Right ventricle myocardium superior (tissue), 1 donor: ENCODE measurements around the gene ZNF586. TPM values are rescaled to one million over a fixed set of nuclear protein-coding genes. Genes with fewer than 3 reads are reported as not detected.
"Not testable (repeated sequence)": the region's sequence is repeated elsewhere in the genome, so short reads cannot be mapped to it uniquely, and the experiment has no call there.

ENCODE experiments used
- ATAC-seq: fragments of 200-7000 bp; cut with Tn5 transposase; one replicate; pipeline ENCODE4 v1.9.1; 2020; ENCODE audit warnings: mild to moderate bottlenecking; ENCODE audit not compliant: poor library complexity
- DNase-seq: peaks from one replicate; pipeline ENCODE4 v3.0.0-alpha.2; 2020
- intact Hi-C: fragments of 100-400 bp; cut with DNase I; formaldehyde crosslinking; loops from one replicate; pipeline ENCODE4 v1.11.2; 2022
- total RNA-seq: library from RNA; stranded (reverse); fragmentation: NEBNext Ultra II Directional; extraction: Animal tissue kit (Norgen Biotek cat#: 25700); gene quantifications from one replicate; pipeline ENCODE4 v1.2.1, GENCODE V29; 2021
- donor health status: DM: no; HTN: yes; CAD: no; lungs with severe emphysema.

ZNF586 gene
- total RNA-seq, 1 donor from 2014 or later, result 9.8 TPM

GRCh38 chr19:57818378-57818777, 48.9 kb downstream of the ZNF586 start:
- no peak for DNase-seq
- intact Hi-C loops, result no loop called here
- ATAC-seq, result no peak

GRCh38 chr19:57819475-57820148, 50.1 kb downstream of the ZNF586 start:
- peak; percentile 88 for ATAC-seq
- intact Hi-C loops, result no loop called here
- peak; percentile 87 for DNase-seq

GRCh38 chr19:57820599-57820998, 51.1 kb downstream of the ZNF586 start:
- ATAC-seq (no peak), DNase-seq (no peak)
- intact Hi-C loops, result no loop called here

- ATAC-seq, DNase-seq, intact Hi-C loops: not testable (repeated sequence)
Measured at GRCh38 chr19:57821095-57821494, 51.6 kb downstream of the ZNF586 start.

- ATAC-seq, DNase-seq, intact Hi-C loops: not testable (repeated sequence)
Measured at GRCh38 chr19:57821501-57821900, 52.0 kb downstream of the ZNF586 start.

GRCh38 chr19:57823155-57823554, 53.7 kb downstream of the ZNF586 start:
- DNase-seq, ATAC-seq, intact Hi-C loops: not testable (repeated sequence)

- intact Hi-C loops, DNase-seq, ATAC-seq: not testable (repeated sequence)
Measured at GRCh38 chr19:57823608-57824007, 54.1 kb downstream of the ZNF586 start.

DNA sequence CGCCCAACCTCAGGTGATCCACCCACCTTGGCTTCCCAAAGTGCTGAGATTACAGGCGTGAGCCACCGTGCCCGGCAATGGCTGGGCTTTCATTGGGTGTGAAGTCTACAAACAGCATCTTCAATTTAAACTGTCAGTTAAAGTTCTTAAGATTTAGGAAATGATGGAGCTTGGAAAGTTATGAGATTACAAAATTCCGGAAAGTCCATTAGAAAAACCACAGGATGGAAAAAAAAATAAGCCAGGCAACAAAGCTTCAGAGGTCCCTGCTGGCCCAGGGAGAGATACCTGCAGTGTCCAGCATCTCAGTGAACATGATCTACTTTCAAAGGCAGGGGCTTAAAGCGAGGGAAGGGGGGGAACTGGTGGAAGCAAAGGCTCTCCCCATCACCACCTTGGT, 56.0 kb downstream of the ZNF586 start:
- DNase-seq (no peak), ATAC-seq (no peak)
- intact Hi-C loops, result no loop called here

DNA sequence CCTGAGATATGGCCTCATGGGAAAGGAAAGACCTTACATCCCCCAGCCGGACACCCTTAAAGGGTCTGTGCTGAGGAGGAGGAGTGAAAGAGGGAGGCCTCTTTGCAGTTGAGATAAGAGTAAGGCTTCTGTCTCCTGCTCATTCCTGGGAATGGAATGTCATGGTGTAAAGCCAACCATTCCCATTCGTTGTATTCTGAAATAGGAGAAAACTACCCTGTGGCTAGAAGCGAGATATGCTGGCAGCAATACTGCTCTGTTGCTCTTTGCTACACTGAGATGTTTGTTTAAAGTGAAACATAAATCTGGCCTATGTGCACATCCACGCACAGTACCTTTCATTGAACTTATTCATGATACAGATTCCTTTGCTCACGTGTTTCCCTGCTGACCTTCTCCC, 59.8 kb downstream of the ZNF586 start:
- ATAC-seq (peak; percentile 28), DNase-seq (no peak)
- intact Hi-C loops, result no loop called here

- intact Hi-C loops, result no loop called here
- ATAC-seq, result peak; percentile 92
Measured at GRCh38 chr19:57830071-57830602, 60.7 kb downstream of the ZNF586 start, which contains the start of gene ZNF587B. Gene ZNF587B (plus strand): TSS chr19:57830299. CDS start chr19:57830529, 230 bp downstream.

More at GRCh38 chr19:57830071-57830602, 60.7 kb downstream of the ZNF586 start, which contains the start of gene ZNF587B:
- peak; percentile 86 for DNase-seq

Other genes starting within 250 kb of the ZNF586 start
- 4.2 TPM for gene ZNF549, start 242.3 kb upstream of the ZNF586 start, total RNA-seq
- gene ZNF550, start 209.8 kb upstream of the ZNF586 start, total RNA-seq, result 8.0 TPM
- gene ZNF416, start 190.8 kb upstream of the ZNF586 start, total RNA-seq, result 4.2 TPM
- 3.8 TPM for gene ZIK1, start 185.5 kb upstream of the ZNF586 start, total RNA-seq
- gene ZNF530, start 169.8 kb upstream of the ZNF586 start, total RNA-seq, result 3.7 TPM
- gene ZNF134, start 155.4 kb upstream of the ZNF586 start, total RNA-seq, result 15.7 TPM
- gene ZNF211, start 136.5 kb upstream of the ZNF586 start, total RNA-seq, result 8.6 TPM
- not detected for gene ZSCAN4, start 100.7 kb upstream of the ZNF586 start, total RNA-seq
- gene ZNF551, start 87.7 kb upstream of the ZNF586 start, total RNA-seq, result 3.1 TPM
- gene ZNF154, start 60.5 kb upstream of the ZNF586 start, total RNA-seq, result 3.1 TPM
- 5.8 TPM for gene ZNF671, start 42.1 kb upstream of the ZNF586 start, total RNA-seq
- gene ZNF776, start 22.9 kb upstream of the ZNF586 start, total RNA-seq, result 9.8 TPM
- 3.5 TPM for gene ZNF552, start 45.2 kb downstream of the ZNF586 start, total RNA-seq
- 6.3 TPM for gene ZNF587B, start 60.6 kb downstream of the ZNF586 start, total RNA-seq
- 13.7 TPM for gene ZNF587, start 80.2 kb downstream of the ZNF586 start, total RNA-seq
- 14.2 TPM for gene ZNF814, start 119.4 kb downstream of the ZNF586 start, total RNA-seq
- 10.0 TPM for gene ZNF417, start 146.9 kb downstream of the ZNF586 start, total RNA-seq
- gene ZNF418, start 165.7 kb downstream of the ZNF586 start, total RNA-seq, result 13.5 TPM
- 9.1 TPM for gene ZNF256, start 178.0 kb downstream of the ZNF586 start, total RNA-seq
- 2.4 TPM for gene C19orf18, start 204.9 kb downstream of the ZNF586 start, total RNA-seq
- gene ZNF606, start 233.1 kb downstream of the ZNF586 start, total RNA-seq, result 15.0 TPM